Calu3 (cell line): ENCODE results near the gene NEDD4L. TPM values are rescaled to one million over a fixed set of nuclear protein-coding genes. Genes with fewer than 3 reads are reported as not detected.

Experiments
- BruUV-seq: library from RNA; stranded (reverse); fragments of 400-500 nt; replicated peaks from 2 replicates; lab custom pipeline; 2021; lab: Mats Ljungman, UMichigan
- CTCF ChIA-PET: fragments of 300-600 bp; sonication (Branson Sonifier 250); formaldehyde crosslinking; loops from one replicate; lab custom pipeline; 2022; ENCODE audit warnings: antibody characterized with exemption; lab: Charles Lee
- DNase-seq: peaks from one replicate; pipeline ENCODE4 v3.0.0; 2022
- H3K27ac Mint-ChIP-seq: one replicate; pipeline ENCODE4 v1.8.0; 2022; ENCODE audit warnings: mixed read lengths; ENCODE audit not compliant: unreplicated experiment
- H3K27me3 Mint-ChIP-seq: one replicate; pipeline ENCODE4 v1.8.0; 2022; ENCODE audit warnings: mixed read lengths; ENCODE audit not compliant: unreplicated experiment
- H3K36me3 Mint-ChIP-seq: one replicate; pipeline ENCODE4 v1.8.0; 2022; ENCODE audit warnings: mild to moderate bottlenecking, moderate library complexity, mixed read lengths; ENCODE audit not compliant: insufficient read depth, unreplicated experiment
- H3K4me1 Mint-ChIP-seq: one replicate; pipeline ENCODE4 v1.8.0; 2022; ENCODE audit warnings: mild to moderate bottlenecking, low read depth, mixed read lengths; ENCODE audit not compliant: unreplicated experiment
- H3K4me3 Mint-ChIP-seq: one replicate; pipeline ENCODE4 v1.8.0; 2022; ENCODE audit warnings: mild to moderate bottlenecking, low read depth, moderate library complexity, mixed read lengths; ENCODE audit not compliant: unreplicated experiment
- H3K9me3 Mint-ChIP-seq: one replicate; pipeline ENCODE4 v1.8.0; 2022; ENCODE audit warnings: low read depth, mixed read lengths; ENCODE audit not compliant: unreplicated experiment
- CTCF ChIP-seq: fragments of 200-600 bp; IDR thresholded peaks from one replicate; pipeline ENCODE4 v1.8.0; 2022; ENCODE audit warnings: antibody characterized with exemption; ENCODE audit not compliant: unreplicated experiment
- intact Hi-C: fragments of 100-400 bp; cut with micrococcal nuclease; formaldehyde crosslinking; loops from one replicate; pipeline ENCODE4 v1.10.0; 2022; ENCODE audit not compliant: unreplicated experiment
- total RNA-seq: library from RNA; stranded (reverse); gene quantifications from 2 replicates; pipeline ENCODE4 v1.2.3, GENCODE V29; 2022

The NEDD4L gene
- total RNA-seq, 1 experiment from 2014 or later, result 213 TPM

- H3K27ac Mint-ChIP-seq, result no peak overlapping the region
- H3K27me3 Mint-ChIP-seq, result no peaks in the 10 kb centered on the region
- CTCF ChIA-PET, result no interaction called here
- no peak overlapping the region for H3K4me3 Mint-ChIP-seq
- intact Hi-C loops, result no loop called here
- BruUV-seq, result no TSS peak
- no peak for DNase-seq
- H3K4me1 Mint-ChIP-seq, result no peaks in the 10 kb centered on the region
- no peak for TF ChIP-seq CTCF
- no peaks in the 10 kb centered on the region for H3K9me3 Mint-ChIP-seq
- peaks cover 57% of the 10 kb centered on the region for H3K36me3 Mint-ChIP-seq
These were observed 354.8 kb downstream of the NEDD4L start for GRCh38 chr18:58398648-58399398.

- intact Hi-C loops, result loop anchor here (1.0 kb wide), 2 partner anchors 94 to 364 kb away; no protein-coding TSS in a partner anchor
These were observed 356.4 kb downstream of the NEDD4L start for GRCh38 chr18:58400331-58400870.

GRCh38 chr18:58401191-58401590, 357.2 kb downstream of the NEDD4L start:
- no peaks in the 10 kb centered on the region for H3K27me3 Mint-ChIP-seq
- no peak overlapping the region for H3K4me3 Mint-ChIP-seq
- H3K36me3 Mint-ChIP-seq, result peaks cover 49% of the 10 kb centered on the region
- CTCF ChIA-PET, result no interaction called here
- BruUV-seq, result no TSS peak
- no peaks in the 10 kb centered on the region for H3K9me3 Mint-ChIP-seq
- no peak for DNase-seq
- no peak for TF ChIP-seq CTCF
- no peak overlapping the region for H3K27ac Mint-ChIP-seq
- intact Hi-C loops, result no loop called here
- no peaks in the 10 kb centered on the region for H3K4me1 Mint-ChIP-seq

More at GRCh38 chr18:58400331-58400870, 356.4 kb downstream of the NEDD4L start:
- Mint-ChIP-seq H3K27ac (no peak overlapping the region), H3K9me3 (no peaks in the 10 kb centered on the region), H3K4me3 (no peak overlapping the region), H3K27me3 (no peaks in the 10 kb centered on the region), H3K36me3 (peaks cover 56% of the 10 kb centered on the region), H3K4me1 (no peaks in the 10 kb centered on the region)
- no peak for DNase-seq
- no TSS peak for BruUV-seq
- CTCF ChIA-PET, result no interaction called here
- TF ChIP-seq CTCF, result no peak

GRCh38 chr18:58402247-58402646, 358.2 kb downstream of the NEDD4L start:
- Mint-ChIP-seq H3K27me3 (no peaks in the 10 kb centered on the region), H3K4me1 (no peaks in the 10 kb centered on the region)
- DNase-seq, result no peak

More at GRCh38 chr18:58402247-58402646, 358.2 kb downstream of the NEDD4L start:
- Mint-ChIP-seq H3K4me3 (no peak overlapping the region), H3K9me3 (no peaks in the 10 kb centered on the region), H3K27ac (peak overlapping the region; percentile 44), H3K36me3 (peaks cover 42% of the 10 kb centered on the region)
- BruUV-seq, result no TSS peak
- no peak for TF ChIP-seq CTCF
- CTCF ChIA-PET, result no interaction called here
- intact Hi-C loops, result no loop called here
